Activated CD8-positive, alpha-beta memory T cell treated with anti-CD3 and anti-CD28 coated beads, Interleukin-2, amount 50 U/mL, for 1 hour (primary cell): ENCODE measurements around the gene DCDC2C.

Experiments used
- DNase-seq: peaks from one replicate; pipeline ENCODE4 v3.0.0-alpha.2; 2020; ENCODE audit errors: extremely low read depth

DCDC2C gene

GRCh38 chr2:3672861-3673678 is 30.3 kb upstream of the DCDC2C start:
- DNase-seq: no peak

GRCh38 chr2:3674066-3674845 is 29.1 kb upstream of the DCDC2C start:
- DNase-seq: no peak

GRCh38 chr2:3675687-3676086 is 27.7 kb upstream of the DCDC2C start:
- no peak for DNase-seq

- DNase-seq: no peak
Measured at GRCh38 chr2:3677436-3677835, 25.9 kb upstream of the DCDC2C start.

- no peak for DNase-seq
Measured at GRCh38 chr2:3678212-3678611, 25.2 kb upstream of the DCDC2C start.

GRCh38 chr2:3679180-3679579 is 24.2 kb upstream of the DCDC2C start:
- DNase-seq: no peak

- DNase-seq: no peak
Measured at GRCh38 chr2:3679616-3680393, 23.6 kb upstream of the DCDC2C start.

GRCh38 chr2:3680548-3681345 is 22.6 kb upstream of the DCDC2C start:
- no peak for DNase-seq

- DNase-seq: no peak
Measured at GRCh38 chr2:3681625-3682024, 21.8 kb upstream of the DCDC2C start.

GRCh38 chr2:3682811-3683210 is 20.6 kb upstream of the DCDC2C start:
- DNase-seq: no peak

GRCh38 chr2:3683748-3684454 is 19.5 kb upstream of the DCDC2C start:
- DNase-seq: no peak

- no peak for DNase-seq
Measured at GRCh38 chr2:3689998-3690748, 13.2 kb upstream of the DCDC2C start.

- DNase-seq: no peak
Measured at GRCh38 chr2:3692375-3692774, 11.0 kb upstream of the DCDC2C start.

- no peak for DNase-seq
Measured at GRCh38 chr2:3696545-3696944, 6.8 kb upstream of the DCDC2C start.

- no peak for DNase-seq
Measured at GRCh38 chr2:3701071-3701470, 2.3 kb upstream of the DCDC2C start.

GRCh38 chr2:3703757-3704355 is 481 bp downstream of the DCDC2C start:
- DNase-seq: no peak

- no peak for DNase-seq
Measured at GRCh38 chr2:3704692-3705091, 1.3 kb downstream of the DCDC2C start.

GRCh38 chr2:3705782-3706181 is 2.4 kb downstream of the DCDC2C start:
- DNase-seq: no peak

GRCh38 chr2:3706892-3707291 is 3.5 kb downstream of the DCDC2C start:
- no peak for DNase-seq

GRCh38 chr2:3708576-3708975 is 5.2 kb downstream of the DCDC2C start:
- DNase-seq: no peak
